Body of pancreas (tissue), 4 donors: ENCODE measurements around the gene RBP3.

Experiments used
- CTCF ChIP-seq, 7 experiments: fragments of 450-650 bp in 4 of 7; fragments of 200-600 bp in 3 of 7; sonication (generic) in 3 of 7; IDR thresholded peaks; one replicate each; pipeline ENCODE4 v1.5.1; 2016 to 2019; ENCODE audit warnings: antibody characterized with exemption in 7 of 7
- POLR2A ChIP-seq, 3 donors: fragments of 450-650 bp; IDR thresholded peaks; one replicate each; pipeline ENCODE4 v1.6.1; 2016; ENCODE audit warnings: antibody characterized with exemption in 3 of 3, mild to moderate bottlenecking in 2 of 3

DNA sequence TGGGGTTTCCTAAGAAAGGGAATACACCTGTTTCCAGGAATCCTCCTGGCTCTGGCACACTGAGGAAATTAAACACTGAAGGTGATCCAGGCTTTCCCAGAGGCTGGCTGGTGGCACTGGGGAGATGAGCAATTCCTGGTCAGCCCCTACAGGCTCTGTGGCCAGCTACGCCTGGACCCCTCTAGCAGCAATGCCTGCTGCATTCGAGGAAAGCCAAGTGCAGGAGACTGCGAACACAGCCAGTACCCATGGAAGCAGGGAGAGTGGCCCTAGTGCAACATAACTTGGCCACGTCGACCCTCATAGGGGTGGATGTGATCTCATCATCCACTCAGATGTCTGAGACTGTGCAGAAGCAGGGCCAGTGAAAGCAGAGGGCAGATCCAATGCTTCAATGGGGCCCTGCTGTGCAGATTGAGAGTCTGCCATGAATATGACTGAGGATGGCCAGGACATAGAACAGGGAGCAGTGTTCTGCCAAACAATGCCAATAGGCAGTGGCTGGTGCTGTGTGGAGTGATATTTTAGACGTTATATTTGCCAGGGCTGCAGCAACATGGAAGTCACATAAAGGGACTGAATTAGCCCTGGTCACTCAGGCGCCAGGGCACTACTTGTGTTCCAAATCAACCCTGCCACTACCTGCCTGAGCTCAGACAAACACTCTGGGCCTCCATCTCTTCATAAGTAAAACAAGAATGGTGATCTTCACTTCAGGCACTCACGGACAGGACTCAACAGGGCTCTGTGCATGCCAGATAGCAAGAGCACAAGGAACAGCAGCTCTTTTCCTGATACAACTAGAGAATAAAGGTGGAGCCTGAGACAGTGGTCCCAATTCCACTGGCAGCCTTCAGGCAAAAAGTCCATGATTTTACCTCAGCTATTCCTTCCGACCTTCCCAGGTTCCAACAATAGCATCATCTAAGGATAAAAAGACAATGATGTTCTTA is 33.5 kb downstream of the RBP3 start:
- no peak for TF ChIP-seq POLR2A (IDR thresholded peaks at IDR 0.05)
- no peak for TF ChIP-seq CTCF (IDR thresholded peaks at IDR 0.05)
